ENCODE results near the gene UNCX. TPM values are rescaled to one million over a fixed set of nuclear protein-coding genes. Genes with fewer than 3 reads are reported as not detected.

The UNCX gene
- total and polyA plus RNA-seq, 2 of the 8 experiments (the other 6 are each of a cell fraction or from before 2014, with no cell fraction given) = not detected

DNA sequence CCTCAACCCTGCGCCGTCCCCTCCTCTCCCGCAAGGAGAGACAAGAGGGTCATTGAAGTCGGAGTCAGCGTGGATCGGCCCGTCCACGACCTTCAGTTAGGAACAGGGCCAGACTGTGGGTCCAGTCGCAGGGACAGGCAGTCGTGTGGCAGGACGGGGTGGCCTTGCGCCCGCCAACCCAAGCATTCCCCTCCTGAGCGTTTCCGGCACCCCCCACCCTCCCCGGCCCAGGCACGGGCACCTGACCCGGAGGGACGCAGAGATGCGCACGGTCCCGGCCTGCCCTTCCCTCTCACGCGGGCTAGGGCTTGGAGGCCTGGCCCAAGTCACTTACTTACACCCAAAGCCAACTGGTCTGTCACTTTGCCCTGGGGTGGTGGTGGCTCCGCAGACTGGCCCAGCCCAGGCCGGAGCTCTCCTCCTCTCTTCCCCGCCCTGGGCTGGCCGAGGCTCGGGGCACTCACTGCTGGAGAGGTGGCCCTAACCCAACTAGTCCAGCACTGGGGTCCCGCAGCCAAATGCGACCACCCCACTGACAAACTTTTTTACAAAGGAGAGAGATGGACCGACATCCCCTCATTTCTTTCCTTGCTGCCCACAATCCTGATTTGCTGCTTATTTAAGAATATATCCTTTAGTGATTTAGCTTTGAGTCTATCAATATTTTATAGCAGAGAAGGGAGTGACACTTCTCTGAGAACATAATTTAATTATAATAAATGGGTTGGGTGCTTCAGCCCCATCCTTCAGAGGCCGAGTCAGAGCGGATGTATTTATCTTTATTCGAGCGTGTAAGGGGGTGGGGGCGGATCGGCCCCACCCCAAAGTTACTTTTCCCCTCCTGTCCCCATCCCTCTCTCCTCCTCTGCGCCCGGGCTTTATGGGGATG, 1.2 kb upstream of the UNCX start (continued):
- TF ChIP-seq CHD1 (IDR thresholded peaks at IDR 0.05; ENCODE audit: low read depth, low read length) (no peak), TAF1 (IDR thresholded peaks at IDR 0.05; ENCODE audit: low read depth, low read length) (no peak), SP2 (IDR thresholded peaks at IDR 0.05; ENCODE audit: low read length) (no peak), TCF12 (IDR thresholded peaks at IDR 0.05; ENCODE audit: low read depth, low read length) (no peak), EZH2 (IDR thresholded peaks at IDR 0.05; ENCODE audit: low read depth, low read length, severe bottlenecking) (peak; percentile 90), JUND (IDR thresholded peaks at IDR 0.05; ENCODE audit: low read length) (no peak)
